ENCODE measurements around the gene MYDGF.

The MYDGF gene

DNA sequence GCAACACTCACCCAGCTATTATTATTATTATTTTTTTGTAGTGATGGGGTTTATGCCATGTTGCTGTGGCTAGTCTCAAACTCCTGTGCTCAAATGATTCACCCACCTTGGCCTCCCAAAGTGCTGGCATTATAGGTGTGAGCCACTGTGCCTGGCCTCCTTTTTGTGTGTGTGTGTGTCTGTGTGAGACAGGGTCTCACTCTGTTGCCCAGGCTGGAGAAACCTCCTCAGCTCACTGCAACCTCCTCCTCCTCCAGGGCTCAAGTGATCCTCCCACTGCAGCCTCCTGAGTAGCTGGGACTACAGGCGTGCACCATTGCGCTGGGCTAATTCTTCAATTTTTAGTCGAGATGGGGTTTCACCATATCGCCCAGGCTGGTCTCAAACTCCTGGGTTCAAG, 3.6 kb upstream of the MYDGF start:
- no peak for DNase-seq

DNA sequence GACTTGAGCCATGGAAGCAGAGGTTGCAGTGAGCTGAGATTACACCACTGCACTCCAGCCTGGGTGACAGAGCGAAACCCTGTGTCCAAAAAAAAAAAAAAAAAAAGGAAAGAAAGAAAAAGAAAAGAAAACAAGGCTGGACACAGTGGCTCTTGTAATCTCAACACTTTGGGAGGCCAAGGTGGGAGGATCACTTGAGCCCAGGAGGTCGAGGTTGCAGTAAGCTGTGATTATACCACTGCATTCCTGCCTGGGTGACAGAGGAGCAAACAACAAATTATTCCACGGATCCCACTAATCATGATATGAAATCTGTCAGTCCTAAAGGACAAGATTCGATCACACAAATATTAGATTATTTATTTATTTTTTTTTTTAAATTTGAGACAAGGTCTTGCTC, 3.1 kb upstream of the MYDGF start:
- DNase-seq = no peak

DNA sequence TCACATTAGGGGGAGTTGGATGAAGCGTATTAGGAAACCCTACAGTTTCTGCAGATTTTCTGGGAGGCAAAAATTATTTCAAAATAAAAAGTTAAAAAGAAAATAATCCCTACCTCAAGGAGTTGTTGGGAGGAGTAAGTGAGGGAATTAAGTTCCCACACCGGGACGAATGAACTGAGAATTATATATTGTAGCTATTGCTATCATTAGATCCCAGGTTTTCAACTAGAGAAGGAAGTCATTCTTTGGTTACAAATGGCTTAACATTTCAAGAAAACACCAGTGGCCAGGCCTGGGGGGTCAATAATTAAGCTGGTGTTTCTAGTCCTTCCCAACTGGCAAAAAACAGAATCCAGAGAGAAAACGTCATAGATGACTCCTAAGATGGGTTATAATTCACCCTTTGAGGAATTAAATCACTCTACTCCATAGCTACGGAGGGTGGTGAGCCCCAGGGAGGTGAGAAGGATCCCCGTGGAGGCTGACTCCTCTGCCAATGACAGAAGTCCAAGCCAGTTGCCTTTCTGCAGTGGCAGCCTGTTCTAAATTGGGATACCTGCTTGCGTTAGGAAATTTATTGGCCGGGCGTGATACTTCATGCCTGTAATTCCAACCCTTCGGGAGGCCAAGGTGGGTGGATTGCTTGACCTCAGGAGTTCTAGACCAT, 1.2 kb upstream of the MYDGF start:
- DNase-seq = no peak

DNA sequence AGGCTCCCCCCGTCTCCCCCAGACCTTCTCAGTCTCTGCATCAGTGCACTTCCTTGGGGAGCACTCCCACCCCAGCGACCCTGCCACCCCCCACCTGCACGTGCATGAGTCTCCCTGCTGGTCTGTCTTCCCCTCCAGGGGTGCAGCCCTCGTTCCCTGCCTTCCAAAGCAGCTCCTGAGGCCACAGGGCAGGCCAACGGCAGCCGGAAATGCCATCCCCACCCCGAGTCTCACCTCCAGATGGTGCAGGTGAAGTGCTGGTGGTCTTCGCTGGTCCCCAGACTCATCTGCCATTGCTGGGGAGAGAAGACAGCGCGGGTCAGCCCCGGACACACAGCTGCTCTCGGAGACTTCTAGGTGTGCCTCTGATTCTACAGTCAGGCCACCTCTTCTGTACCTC, 5.5 kb downstream of the MYDGF start:
- no peak for DNase-seq

DNA sequence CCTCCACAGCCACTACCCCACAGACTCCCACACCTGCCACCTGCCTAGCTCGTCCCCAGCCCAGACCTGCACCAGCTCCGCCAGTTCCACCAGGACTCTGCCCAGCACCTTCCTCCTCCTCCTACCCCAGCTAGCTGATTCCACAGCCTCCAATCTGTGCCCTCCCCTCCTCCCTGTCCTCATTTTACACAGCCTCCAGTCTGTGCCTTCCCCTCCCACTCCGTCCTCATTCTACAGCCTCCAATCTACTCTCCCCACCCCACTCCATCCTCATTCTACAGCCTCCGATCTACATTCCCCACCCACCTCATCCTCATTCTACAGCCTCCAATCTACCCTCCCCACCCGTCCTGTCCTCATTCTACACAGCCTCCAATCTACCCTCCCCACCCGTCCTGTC, 7.3 kb downstream of the MYDGF start:
- no peak for DNase-seq

DNA sequence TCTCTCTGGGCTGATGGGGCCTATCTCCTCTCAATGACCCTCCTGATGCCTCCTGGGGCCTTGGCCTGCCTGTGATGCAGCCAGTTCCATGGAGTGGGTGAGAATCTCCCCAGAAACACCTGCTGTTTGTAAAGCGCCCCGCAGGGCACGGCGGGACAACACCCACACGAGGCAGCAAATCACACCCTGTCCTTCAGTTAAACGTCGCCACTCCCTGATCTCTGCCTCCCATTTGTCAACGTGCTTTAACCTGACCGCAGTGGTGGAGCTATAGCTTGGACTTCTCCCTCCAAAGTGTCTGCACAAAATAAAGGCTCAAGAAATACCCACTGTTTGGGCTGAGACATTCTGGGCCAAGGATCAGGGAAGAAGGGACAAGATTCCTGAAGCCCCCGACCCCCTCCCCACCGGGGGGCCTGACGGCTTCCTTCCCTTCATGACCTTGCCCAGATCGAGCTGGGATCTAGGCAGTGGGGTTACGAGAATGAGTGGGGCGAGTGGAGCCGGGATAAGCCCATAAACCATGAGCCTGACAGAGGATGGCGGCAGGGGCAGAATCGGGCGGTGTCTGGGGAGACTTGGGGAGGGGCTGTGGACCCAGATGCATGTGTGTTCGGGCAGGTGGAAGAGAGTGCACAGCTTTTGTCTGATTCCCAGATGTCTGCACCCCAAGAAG, 8.0 kb downstream of the MYDGF start:
- DNase-seq = no peak

DNA sequence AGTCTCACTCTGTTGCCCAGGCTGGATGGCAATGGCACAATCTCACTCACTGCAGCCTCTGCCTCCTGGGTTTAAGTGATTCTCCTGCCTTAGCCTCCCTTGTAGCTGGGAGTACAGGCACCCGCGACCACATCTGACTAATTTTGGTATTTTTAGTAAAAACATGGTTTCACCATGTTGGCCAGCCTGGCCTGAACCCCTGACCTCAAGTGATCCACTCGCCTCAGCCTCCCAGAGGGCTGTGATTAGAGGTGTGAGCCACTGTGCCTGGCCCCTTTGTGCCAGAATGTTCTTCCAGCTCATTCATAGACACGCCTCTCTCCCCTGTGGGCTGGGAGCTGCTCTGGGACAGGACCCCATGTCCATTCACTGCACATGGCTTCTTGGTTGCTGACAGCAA, 9.1 kb downstream of the MYDGF start:
- DNase-seq = no peak

DNA sequence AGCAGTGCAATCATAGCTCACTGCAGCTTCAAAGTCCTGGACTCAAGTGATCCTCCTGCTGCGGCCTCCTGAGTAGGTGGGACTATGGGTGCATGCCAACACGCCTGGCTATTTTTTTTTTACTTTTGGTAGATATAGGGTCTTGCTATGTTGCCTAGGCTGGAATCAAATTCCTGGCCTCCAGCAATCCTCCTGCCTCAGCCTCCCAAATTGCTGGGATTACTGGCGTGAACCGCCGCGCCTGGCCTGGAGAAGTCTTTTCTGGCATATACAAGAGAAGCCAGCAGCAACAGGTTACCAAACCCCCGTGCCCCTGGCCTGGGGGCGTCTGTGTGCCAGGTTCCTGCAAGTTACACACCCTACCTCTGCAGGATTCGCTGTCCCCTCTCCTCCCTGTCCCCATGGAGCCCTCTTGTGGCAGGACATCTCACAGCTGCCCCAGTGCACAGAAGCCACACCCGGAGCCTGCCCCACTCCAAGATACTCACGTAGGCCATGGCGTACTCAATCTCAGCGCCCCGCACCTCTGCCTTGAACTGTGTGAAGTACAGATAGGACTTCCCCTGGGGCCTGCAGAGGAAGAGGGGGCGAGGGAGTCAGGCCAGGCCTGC, 9.9 kb downstream of the MYDGF start:
- no peak for DNase-seq

DNA sequence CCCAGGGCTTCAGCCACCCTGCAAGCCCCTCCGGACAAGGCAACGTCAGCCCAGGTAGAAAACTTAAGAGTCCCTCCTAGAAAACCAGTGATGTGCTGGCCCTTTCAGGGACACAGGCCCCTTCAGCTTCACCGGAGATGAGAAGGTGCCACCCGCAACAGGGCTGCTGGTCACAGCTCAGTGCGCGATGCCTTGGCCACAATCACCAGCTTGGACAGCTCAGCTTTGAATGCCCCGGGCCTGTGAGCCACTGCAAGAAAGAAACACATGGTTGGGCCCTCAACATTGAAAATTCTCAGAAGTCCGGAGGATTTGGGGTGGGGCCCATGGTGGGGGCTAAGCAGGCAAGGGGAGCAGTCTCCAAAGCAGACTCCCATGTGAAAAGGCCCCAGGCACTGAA, 12.3 kb downstream of the MYDGF start:
- no peak for DNase-seq

DNA sequence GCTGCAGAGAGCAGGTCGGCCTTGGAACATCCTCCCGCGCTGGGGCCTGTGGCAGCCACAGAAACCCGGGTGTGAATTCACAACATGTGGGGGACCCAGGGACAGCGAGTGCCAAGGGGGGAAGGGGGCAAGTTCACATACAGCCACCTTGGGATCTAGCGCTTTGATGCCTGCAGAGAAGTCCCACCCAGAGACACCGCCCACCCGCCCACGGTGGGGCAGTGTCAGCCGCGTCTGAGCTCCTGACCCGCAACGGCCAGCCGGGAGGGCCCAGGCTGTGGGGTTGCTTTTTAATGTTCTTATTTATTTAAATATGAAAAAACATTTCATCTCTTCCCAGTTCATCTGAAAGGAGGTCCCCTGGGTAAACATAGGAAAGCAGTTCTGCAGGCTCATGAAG, 12.9 kb downstream of the MYDGF start:
- DNase-seq = no peak

DNA sequence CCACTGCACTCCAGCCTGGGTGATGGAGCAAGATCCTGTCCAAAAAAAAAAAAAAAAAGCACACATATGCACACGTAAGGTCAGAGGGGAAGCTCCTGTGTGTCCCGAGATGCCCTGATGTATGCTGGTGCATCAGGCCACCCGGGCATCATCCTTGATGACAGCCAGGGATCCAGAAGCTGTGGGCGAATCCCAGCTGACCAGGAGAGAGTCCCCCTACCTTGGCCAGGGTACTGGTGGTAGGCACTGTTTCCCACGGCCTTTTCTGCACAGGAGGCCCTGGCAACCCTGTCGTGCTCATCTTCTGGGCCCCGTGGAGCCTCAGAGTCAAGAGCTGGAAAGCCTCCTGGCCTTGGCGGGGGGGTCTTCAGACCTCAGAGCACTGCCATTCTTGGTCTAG, 14.0 kb downstream of the MYDGF start:
- DNase-seq = no peak

DNA sequence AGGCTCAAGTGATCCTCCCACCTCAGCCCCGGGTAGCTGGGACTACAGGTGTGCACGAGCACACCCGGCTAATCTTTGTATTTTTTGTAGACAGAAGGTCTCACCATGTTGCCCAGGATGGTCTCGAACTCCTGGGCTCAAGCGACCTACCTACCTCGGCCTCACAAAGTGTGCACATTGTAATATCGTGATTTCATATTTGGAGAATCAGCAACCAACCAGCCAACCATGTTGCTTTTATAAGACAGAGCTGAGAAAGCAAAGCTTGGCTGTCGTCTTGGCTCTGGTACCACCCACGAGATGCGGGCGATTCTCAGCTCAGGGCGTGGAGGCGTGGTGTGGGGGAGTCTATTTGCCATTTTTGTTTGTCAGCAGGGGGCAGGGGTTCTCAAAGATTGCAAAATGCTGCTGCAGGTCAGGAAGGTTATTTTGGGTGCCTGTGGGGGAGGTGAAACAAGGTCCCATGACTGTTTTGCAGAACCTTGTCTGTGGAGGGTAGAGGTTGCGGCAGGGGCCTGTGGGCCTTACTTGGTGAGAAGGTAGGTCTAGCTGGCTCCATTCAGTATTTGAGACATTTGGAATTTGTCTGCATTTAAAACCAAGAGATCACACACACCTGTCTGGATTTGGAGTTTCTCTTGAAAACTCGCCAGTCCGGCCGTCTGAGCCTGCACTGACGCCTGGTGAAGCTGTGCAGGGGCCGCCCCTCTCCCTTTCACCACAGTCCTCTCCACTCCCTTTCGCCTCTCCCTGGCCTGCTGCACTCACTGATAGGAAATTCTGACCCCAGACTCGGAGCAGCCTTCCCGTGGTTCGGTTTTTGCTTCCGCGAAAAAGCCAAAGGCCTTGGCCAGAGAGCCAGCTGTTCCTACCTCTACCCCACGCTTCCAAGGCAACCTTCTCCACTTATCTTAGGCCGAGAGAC, 15.4 kb downstream of the MYDGF start:
- no peak for DNase-seq

DNA sequence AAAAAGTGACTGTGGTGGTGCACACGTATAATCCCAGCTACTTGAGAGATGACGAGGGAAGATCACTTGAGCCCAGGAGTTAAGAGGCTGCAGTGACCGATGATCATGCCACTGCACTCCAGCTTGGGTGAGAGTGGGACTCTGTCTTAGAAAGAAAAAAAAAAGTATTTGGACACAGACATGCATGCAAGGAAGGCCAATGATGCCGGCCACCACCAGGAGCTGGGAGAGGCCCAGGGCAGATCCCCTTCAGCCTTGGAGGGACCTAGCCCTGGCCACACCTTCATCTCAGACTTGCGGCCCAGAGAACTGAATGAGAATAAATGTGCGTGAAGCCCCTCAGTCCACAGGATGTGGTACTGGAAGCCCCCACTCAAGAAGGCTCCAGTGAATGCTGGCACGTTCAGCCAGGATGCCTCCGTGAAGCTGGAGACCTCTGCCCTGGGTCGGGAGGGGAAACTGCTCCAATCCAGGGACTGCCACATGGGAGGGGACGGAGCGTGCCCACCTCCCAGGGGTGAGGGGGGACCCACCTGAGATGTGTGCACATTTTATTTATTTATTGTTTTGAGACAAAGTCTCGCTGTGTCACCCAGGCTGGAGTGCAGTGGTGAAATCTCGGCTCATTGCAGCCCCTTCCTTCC, 16.2 kb downstream of the MYDGF start:
- no peak for DNase-seq

DNA sequence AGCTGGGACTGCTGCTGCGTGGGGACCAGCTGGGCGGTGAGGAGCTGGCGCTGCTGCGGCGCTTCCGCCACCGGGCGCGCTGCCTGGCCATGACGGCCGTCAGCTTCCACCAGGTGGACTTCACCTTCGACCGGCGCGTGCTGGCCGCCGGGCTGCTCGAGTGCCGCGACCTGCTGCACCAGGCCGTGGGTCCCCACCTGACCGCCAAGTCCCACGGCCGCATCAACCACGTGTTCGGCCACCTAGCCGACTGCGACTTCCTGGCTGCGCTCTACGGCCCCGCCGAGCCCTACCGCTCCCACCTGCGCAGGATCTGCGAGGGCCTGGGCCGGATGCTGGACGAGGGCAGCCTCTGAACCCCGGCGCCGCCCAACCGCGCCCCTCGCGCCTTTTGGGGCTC, 18.1 kb downstream of the MYDGF start:
- no peak for DNase-seq

DNA sequence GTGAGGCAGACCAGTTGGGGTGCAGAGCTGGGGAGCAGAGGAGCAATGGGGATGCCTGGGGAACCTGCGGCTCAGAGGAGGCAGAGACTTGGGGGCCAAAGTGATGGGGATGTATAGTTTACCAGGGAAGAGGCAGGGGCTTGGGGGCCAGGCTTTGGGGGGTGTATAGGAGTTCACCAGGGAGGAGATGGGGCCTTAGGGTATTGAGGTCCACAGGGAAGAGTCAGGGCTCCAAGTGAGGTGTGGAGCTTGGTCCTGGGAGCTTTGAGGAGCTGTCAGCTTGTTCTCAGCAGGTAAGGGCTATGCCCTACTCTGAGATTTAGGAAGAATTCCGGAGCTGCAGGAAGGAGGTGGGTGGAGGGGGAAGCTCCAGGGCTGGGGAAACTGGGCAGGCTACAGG, 20.0 kb downstream of the MYDGF start:
- DNase-seq = no peak

DNA sequence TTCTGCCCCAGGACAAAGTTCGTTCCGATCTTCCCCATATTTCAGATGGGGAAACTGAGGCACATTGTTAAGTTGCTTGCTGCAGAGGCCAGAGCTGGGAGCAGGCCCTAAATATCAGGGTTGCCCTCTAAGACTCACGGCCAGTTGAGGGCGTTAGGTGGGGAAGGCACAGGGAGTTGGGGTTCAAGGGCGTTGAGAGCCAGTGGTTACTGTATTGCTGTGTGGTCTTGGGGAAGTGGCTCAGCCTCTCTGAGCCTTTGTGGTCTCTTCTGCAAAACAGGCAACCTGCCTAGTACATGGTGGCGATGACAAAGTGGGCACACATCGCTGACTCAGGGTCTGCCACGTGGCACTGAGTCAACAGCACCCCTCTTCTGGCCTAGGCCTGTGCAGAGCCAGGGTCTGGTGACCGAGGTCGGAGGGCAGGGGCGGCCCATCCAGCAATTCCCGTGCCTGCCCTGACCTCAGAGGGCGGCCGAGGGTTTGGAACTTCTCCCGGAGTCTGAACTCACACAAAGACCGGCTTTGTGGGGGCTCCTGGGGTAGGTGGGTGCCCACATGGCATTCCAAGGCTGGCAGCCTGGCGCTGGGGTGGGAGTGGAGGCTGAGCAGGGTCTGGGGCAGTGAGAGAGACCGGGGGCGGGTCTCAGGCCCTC, 20.6 kb downstream of the MYDGF start:
- no peak for DNase-seq

DNA sequence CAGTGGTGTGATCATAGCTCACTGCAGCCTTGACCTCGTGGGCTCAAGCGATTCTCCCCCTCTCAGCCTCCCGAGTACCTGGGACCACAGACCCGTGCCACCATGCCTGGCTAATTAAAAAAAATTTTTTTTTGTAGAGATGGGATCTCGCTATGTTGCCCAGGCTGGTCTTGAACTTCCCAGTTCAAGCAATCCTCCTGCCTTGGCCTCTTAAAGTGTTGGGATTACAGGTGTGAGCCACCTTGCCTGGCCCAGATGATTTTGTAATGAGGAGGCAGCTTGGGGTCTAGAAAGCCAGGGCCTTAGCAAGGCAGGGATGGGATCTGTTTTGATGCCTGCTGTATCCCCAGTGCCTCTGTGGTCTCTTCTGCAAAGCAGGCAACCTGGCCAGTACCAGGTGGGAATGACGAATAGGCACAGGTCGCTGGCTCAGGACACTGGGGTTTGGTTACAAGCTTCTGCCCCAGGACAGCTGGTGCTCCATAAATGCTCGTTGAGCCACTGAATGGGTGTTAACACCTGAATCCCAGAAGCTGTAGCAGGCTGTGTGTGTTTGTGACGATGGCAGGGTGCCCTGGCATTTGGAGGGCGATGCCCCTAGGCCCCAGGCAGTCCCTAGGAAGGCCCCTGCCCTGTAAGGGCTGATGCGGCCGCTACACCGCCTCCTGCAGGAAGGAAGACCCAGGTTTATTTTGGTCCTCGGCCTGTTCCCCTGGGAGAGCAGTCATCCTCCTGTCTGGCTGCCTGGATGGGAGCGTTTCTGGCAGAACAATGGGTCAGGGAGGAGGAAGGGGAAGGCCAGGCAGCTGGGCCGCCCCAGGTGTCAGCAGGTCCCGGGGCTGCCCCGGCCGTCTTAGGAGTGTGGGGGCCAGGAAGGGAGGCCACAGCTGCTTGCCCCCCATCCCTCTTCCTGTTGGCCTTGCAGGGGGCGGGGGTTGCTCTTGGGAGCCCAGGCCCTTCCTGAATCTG, 22.2 kb downstream of the MYDGF start:
- DNase-seq = no peak

DNA sequence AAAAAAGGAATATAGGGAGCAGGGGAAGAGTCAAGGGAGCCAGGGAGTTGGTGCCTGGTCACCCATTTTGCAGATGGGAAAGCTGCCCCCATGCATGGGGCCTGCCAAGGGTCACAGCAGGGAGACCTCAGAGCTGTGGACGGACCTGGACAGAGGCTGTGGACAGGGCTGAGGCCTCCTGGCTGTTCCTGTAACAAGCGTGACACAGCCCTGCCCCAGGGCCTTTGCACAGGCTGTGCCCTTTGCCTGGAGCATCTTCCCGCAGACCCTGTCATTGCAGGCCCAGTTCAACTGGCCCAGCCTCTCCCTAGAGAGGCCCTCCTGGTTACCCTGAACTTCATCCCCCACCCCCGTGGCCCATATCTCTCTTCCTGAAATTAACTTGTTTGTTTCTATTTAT, 24.4 kb downstream of the MYDGF start:
- no peak for DNase-seq

DNA sequence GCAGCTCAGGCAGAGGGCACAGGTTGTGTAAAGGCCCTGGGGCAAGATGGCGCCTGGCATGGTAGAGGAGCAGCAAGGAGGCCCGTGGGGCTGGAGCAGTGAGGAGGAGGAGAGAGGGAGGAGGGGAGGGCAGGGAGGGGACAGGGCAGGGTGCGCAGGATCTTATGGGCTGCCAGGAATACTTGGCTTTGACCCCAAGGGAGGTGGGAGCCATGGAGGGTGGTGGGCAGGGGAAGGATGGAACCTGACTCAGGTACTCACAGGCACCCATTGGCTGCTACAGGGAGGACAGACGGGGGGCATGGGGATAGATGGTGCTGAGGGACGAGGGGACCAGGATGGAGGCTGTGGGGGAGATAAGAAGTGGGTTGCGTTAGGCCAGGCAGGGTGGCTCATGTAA, 27.5 kb downstream of the MYDGF start:
- DNase-seq = no peak

DNA sequence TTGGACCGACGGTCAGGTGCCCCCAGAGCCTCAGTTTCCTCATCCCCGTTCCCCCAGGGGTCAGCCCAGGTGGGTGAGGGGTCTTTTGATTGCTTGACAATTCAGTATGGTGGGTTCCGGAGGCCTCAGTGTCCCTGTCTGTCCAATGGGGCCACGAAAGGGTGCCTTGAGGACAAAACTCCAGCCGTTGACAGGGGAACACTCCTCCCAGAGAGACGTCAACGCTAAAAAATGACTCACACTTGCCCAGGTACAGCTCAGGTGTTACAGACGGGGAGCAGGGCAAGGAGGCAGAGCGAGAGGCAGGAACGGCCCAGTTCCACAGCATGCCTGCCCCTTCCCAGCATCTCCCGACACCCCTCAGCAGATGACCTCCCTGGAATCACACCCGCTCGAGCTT, 29.0 kb downstream of the MYDGF start:
- no peak for DNase-seq

Data from stimulated activated CD4-positive, alpha-beta T cell treated with anti-CD3 and anti-CD28 coated beads, Interleukin-12 subunit alpha, Interleukin-12 subunit beta, amount 100 ng/mL, for 4 hours (primary cell).